ENCODE results near the gene PPIL6. TPM values are rescaled to one million over a fixed set of nuclear protein-coding genes. Genes with fewer than 3 reads are reported as not detected.
"Not testable (repeated sequence)": the region's sequence is repeated elsewhere in the genome, so short reads cannot be mapped to it uniquely, and the experiment has no call there.

PPIL6 gene
- total RNA-seq, 1 experiment from 2014 or later, result 2.6 TPM

DNA sequence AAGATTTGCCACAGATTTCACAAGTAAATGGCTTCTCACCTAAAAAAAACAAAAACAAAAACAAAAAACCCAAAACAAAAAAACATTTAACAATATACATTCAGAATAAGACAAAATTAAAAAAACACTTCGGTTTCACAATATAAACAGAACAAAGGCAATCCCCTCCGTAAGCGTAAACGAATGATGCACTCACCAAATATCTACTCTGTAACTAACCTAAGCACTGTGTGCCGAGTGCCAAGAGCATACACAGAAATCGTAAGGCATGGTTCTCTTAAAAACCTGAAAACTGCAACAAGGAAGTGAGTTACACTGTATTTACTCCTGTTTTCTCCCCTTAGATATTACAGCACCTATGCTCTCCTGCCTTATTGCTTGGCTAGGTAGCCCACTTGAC is 27.3 kb upstream of the PPIL6 start:
- DNase-seq, result no peak
- Mint-ChIP-seq H3K4me3 (ENCODE audit: low read depth, unreplicated experiment) (no peak overlapping the region), H3K9me3 (ENCODE audit: low read depth, unreplicated experiment) (no peaks in the 10 kb centered on the region), H3K4me1 (ENCODE audit: low read depth, unreplicated experiment) (peaks cover 8% of the 10 kb centered on the region), H3K27me3 (ENCODE audit: unreplicated experiment) (no peaks in the 10 kb centered on the region), H3K27ac (ENCODE audit: unreplicated experiment) (no peak overlapping the region), H3K36me3 (ENCODE audit: insufficient read depth, unreplicated experiment) (peaks cover 42% of the 10 kb centered on the region)
- TF ChIP-seq, protein P1, sequence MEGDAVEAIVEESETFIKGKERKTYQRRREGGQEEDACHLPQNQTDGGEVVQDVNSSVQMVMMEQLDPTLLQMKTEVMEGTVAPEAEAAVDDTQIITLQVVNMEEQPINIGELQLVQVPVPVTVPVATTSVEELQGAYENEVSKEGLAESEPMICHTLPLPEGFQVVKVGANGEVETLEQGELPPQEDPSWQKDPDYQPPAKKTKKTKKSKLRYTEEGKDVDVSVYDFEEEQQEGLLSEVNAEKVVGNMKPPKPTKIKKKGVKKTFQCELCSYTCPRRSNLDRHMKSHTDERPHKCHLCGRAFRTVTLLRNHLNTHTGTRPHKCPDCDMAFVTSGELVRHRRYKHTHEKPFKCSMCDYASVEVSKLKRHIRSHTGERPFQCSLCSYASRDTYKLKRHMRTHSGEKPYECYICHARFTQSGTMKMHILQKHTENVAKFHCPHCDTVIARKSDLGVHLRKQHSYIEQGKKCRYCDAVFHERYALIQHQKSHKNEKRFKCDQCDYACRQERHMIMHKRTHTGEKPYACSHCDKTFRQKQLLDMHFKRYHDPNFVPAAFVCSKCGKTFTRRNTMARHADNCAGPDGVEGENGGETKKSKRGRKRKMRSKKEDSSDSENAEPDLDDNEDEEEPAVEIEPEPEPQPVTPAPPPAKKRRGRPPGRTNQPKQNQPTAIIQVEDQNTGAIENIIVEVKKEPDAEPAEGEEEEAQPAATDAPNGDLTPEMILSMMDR (IDR thresholded peaks at IDR 0.05; ENCODE audit: unreplicated experiment), result no peak
- no TSS peak for BruUV-seq (replicated peaks)
- intact Hi-C loops (cut with micrococcal nuclease; ENCODE audit: unreplicated experiment), result no loop called here
- CTCF ChIA-PET, result no interaction called here

DNA sequence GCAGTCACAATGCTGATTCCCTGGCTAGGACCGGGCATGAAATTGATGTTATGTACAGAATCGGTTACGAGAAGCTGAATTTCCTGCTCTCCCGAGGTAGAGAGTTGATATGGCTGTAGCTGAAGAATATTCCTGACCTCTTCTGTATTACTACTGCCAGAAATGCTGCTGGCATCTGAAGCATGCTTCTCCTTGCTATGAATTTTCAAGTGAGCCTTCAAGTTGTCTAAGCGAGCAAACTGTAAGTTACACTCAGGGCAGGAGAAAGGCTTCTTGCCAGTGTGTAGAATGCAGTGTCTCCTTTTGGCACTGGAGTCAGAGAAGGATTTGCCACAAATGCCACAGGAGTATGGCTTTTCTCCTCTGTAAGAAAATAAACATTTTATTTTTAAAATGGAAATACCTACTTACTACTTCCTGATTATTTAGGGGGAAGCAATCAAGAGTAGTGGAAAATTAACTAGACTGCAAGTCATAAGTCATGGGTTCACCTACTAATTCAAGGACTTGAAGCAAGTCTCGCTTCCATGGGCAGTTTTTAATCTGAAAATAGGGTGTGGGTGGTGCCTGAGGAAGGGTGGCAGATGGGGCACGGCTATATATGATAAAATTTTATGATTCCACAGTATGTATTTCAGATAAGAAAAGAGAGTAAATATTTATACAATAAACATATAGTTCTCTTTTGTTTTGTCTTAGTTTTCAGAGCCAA is 25.9 kb upstream of the PPIL6 start:
- peaks cover 45% of the 10 kb centered on the region for H3K36me3 Mint-ChIP-seq (ENCODE audit: insufficient read depth, unreplicated experiment)
- peaks cover 8% of the 10 kb centered on the region for H3K4me1 Mint-ChIP-seq (ENCODE audit: low read depth, unreplicated experiment)
- intact Hi-C loops (cut with micrococcal nuclease; ENCODE audit: unreplicated experiment), result no loop called here
- TF ChIP-seq, protein P1 (IDR thresholded peaks at IDR 0.05; ENCODE audit: unreplicated experiment), result no peak
- H3K4me3 Mint-ChIP-seq (ENCODE audit: low read depth, unreplicated experiment), result no peak overlapping the region
- no peaks in the 10 kb centered on the region for H3K27me3 Mint-ChIP-seq (ENCODE audit: unreplicated experiment)
- H3K27ac Mint-ChIP-seq (ENCODE audit: unreplicated experiment), result no peak overlapping the region
- DNase-seq, result no peak
- BruUV-seq (replicated peaks), result no TSS peak
- H3K9me3 Mint-ChIP-seq (ENCODE audit: low read depth, unreplicated experiment), result no peaks in the 10 kb centered on the region
- CTCF ChIA-PET, result no interaction called here

DNA sequence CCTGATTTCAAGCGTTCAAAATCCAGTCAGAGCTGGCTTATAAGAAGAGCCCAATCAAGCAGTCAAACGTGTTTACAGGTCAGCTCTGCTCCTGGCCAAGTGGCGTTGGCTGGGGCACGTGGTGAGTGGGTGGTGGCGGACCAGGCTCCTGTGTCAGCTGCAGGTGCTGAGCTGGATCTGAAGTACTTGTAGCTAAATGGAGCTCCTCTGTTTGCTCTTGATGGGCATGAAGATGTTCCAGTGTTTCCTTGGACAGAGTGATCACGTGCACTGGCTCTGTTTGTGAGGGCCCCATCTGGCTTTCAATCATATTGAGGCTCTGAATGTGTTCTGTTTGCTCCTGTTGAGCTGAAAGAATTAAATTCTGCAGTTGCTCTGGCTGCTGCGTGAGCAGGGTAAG is 25.3 kb upstream of the PPIL6 start:
- Mint-ChIP-seq H3K27me3 (ENCODE audit: unreplicated experiment) (no peaks in the 10 kb centered on the region), H3K36me3 (ENCODE audit: insufficient read depth, unreplicated experiment) (peaks cover 45% of the 10 kb centered on the region), H3K4me3 (ENCODE audit: low read depth, unreplicated experiment) (no peak overlapping the region), H3K27ac (ENCODE audit: unreplicated experiment) (no peak overlapping the region), H3K9me3 (ENCODE audit: low read depth, unreplicated experiment) (no peaks in the 10 kb centered on the region), H3K4me1 (ENCODE audit: low read depth, unreplicated experiment) (peaks cover 8% of the 10 kb centered on the region)
- DNase-seq, result no peak
- intact Hi-C loops (cut with micrococcal nuclease; ENCODE audit: unreplicated experiment), result no loop called here
- CTCF ChIA-PET, result no interaction called here
- TF ChIP-seq, protein P1 (IDR thresholded peaks at IDR 0.05; ENCODE audit: unreplicated experiment), result no peak
- no TSS peak for BruUV-seq (replicated peaks)

DNA sequence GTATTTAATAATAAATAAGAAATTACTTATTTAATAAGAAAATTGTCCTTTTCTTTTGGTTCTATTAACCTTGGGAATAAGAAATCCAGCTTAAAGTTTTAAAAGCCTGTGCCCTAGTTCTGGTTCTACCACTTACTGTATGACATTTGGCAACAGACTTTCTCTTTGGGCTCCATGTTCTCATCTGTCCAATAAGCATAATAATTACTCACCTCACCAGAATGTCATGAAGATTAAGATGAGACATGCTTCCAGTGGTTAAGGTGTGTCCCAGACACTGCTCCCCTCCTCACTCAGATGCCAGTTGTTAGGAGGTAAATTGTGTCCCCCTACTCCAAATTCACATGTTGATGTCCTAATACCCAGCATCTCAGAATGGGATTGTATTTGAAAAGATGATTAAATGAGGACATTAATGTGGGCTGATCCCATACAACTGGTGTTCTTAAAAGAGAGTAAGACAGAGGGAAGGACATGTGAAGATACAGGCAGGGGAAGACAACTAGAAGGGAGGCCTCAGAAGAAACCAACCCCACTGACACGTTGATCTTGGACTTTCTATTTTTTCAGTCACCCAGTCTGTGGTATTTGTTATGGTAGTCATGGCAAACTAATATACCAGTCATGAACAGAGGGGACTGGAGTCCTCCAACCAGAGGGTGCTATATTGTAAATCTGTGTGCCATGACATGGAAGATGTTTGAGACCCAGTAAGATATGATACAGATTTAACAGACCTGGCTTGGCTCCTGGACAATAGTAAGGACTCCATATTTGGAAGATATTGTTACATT is 21.5 kb upstream of the PPIL6 start:
- no peaks in the 10 kb centered on the region for H3K27me3 Mint-ChIP-seq (ENCODE audit: unreplicated experiment)
- BruUV-seq (replicated peaks), result no TSS peak
- DNase-seq, result no peak
- peaks cover 9% of the 10 kb centered on the region for H3K4me1 Mint-ChIP-seq (ENCODE audit: low read depth, unreplicated experiment)
- H3K9me3 Mint-ChIP-seq (ENCODE audit: low read depth, unreplicated experiment), result no peaks in the 10 kb centered on the region
- intact Hi-C loops (cut with micrococcal nuclease; ENCODE audit: unreplicated experiment), result no loop called here
- no peak overlapping the region for H3K27ac Mint-ChIP-seq (ENCODE audit: unreplicated experiment)
- no peak overlapping the region for H3K4me3 Mint-ChIP-seq (ENCODE audit: low read depth, unreplicated experiment)
- peaks cover 28% of the 10 kb centered on the region for H3K36me3 Mint-ChIP-seq (ENCODE audit: insufficient read depth, unreplicated experiment)
- TF ChIP-seq, protein P1 (IDR thresholded peaks at IDR 0.05; ENCODE audit: unreplicated experiment), result no peak
- CTCF ChIA-PET, result no interaction called here

DNA sequence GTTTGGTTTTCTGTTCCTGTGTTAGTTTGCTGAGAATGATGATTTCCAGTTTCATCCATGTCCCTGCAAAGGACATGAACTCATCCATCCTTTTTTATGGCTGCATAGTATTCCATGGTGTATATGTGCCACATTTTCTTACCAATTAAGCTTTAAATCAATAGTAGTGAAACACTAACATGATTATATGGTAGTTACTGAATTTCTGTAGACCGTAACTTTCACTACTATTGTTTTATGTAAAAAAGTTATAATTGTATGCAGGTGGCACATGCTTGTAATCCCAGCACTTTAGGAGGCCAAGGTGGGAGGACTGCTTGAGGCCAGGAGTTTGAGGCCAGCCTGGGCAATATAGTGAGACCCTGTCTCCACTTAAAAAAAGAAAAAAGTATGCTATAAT is 20.8 kb upstream of the PPIL6 start:
- H3K4me3 Mint-ChIP-seq (ENCODE audit: low read depth, unreplicated experiment); CTCF ChIA-PET; DNase-seq; BruUV-seq (replicated peaks); H3K9me3 Mint-ChIP-seq (ENCODE audit: low read depth, unreplicated experiment); intact Hi-C loops (cut with micrococcal nuclease; ENCODE audit: unreplicated experiment); H3K27me3 Mint-ChIP-seq (ENCODE audit: unreplicated experiment); H3K27ac Mint-ChIP-seq (ENCODE audit: unreplicated experiment): not testable (repeated sequence)
- peaks cover 15% of the 10 kb centered on the region for H3K4me1 Mint-ChIP-seq (ENCODE audit: low read depth, unreplicated experiment)
- peaks cover 28% of the 10 kb centered on the region for H3K36me3 Mint-ChIP-seq (ENCODE audit: insufficient read depth, unreplicated experiment)

Measured in Calu3 (cell line).